ENCODE results near the gene CAPRIN2.

DNA sequence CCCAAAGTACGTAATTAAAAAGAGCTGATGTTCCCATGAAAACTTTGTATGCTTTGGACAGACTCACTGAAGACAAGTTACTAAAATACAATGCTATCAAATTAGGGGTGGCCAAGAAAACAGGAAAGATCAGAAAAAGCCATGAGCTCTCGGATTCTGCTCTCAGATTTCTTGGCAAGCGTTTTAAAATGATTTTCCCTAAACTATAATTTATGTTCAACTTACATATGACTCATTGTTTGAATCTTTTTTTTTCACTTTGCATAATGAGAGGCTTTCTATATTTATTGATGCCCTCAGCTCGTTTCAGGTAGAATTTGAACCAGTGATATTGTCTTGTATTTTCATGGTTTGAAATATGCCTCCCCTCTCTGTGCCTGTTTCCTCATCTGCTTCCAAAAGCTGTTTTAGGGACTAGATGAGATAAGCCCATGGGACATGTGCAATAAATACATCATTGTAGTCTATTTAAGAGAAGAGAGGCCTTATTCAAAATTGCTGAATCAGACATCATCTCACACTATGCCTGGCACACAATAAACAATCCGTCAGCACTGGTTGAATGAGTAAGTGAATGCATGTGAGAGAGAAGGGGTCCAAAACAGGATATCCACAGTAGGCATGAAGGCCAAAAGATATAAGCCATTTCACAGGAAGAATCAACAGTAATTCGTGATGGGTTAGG is 54.4 kb downstream of the CAPRIN2 start:
- TF ChIP-seq CTCF (IDR thresholded peaks at IDR 0.05; ENCODE audit: low read depth, low read length) (no peak), POLR2A (IDR thresholded peaks at IDR 0.05; ENCODE audit: extremely low read depth, insufficient read length) (no peak)
